ENCODE results near the gene LRRC63. TPM values are rescaled to one million over a fixed set of nuclear protein-coding genes. Genes with fewer than 3 reads are reported as not detected.
"Not testable (repeated sequence)": the region's sequence is repeated elsewhere in the genome, so short reads cannot be mapped to it uniquely, and the experiment has no call there.

The LRRC63 gene
- total RNA-seq, 4 donors from 2014 or later = 1.0 TPM; not detected in 3

DNA sequence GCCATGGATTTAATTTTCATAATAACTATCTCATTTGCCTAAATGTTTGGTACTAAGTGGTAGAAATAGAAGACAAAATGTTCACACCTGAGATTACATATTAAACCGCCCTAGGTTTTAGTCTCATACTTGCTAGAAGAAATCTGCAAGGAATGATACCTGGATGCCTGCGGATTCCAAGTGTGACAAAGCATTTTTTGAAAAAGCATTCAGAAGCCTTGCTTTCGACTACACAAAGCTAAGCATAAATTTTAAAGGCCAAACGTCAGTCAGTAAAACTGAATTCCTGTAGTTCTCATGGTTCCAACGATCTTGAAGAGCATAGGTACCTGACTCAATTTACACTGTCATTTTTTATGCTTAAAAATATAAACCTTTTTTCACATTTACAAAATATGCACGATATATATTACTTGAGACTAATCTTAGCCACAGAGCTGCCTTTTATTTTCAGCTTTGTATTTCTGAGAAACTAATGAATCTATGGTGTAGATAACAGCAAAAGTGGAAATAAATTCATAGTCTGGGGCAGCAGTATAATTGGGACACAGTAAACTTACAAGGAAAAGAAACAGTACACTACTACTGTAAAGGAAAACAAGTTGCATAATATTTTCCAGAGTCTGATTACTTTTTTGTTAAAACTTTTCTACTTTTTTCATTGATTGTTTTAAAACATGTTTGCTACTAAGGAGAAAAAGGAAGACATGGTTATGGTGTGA, 1.2 kb upstream of the LRRC63 start:
- ATAC-seq (ENCODE audit: low FRiP score) (no peak), DNase-seq (ENCODE audit: low spot score) (no peak)
- TF ChIP-seq CTCF (IDR thresholded peaks at IDR 0.05) = no peak

DNA sequence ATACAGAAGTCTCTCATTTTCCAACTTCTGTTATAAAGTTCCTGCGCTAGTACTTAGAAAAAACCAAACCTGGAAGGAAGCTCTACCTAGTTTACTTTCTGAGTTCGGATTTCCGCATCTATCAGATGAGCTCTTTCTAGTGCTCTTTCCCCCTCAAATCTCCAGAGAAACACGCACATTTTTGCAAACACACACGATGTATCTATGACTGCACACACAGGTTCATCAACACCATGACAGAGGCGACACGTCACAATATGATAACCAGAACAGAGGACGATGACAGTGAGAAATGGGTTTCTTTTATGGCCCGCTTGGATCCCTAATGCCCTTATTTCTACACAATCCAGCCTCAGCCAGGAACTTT, 629 bp upstream of the LRRC63 start:
- TF ChIP-seq CTCF (IDR thresholded peaks at IDR 0.05) = no peak
- DNase-seq (ENCODE audit: low spot score) (no peak), ATAC-seq (ENCODE audit: low FRiP score) (peak; percentile 47)

GRCh38 chr13:46213242-46213641, 1.5 kb downstream of the LRRC63 start:
- TF ChIP-seq CTCF (IDR thresholded peaks at IDR 0.05) = no peak
- DNase-seq (ENCODE audit: low spot score) (no peak), ATAC-seq (ENCODE audit: low FRiP score) (no peak)

DNA sequence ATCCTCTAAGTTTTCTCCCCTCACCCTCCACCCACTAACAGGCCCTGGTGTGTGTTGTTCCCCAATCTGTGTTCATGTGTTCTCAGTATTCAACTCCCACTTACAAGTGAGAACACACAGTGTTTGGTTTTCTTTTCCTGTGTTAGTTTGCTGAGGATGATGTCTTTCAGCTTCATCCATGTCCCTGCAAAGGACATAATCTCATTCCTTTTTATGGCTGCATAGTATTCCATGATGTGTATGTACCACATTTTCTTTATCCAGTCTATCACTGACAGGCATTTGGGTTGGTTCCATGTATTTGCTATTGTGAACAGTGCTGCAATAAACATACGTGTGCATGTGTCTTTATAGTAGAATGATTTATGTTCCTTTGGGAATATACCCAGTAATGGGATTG, 3.0 kb downstream of the LRRC63 start:
- ATAC-seq (ENCODE audit: low FRiP score); DNase-seq (ENCODE audit: low spot score): not testable (repeated sequence)

GRCh38 chr13:46220234-46220633, 8.5 kb downstream of the LRRC63 start:
- DNase-seq (ENCODE audit: low spot score); ATAC-seq (ENCODE audit: low FRiP score): not testable (repeated sequence)

- no peak for ATAC-seq (ENCODE audit: low FRiP score)
These were observed 17.5 kb downstream of the LRRC63 start for GRCh38 chr13:46229251-46229650.

GRCh38 chr13:46232281-46232680, 20.6 kb downstream of the LRRC63 start:
- DNase-seq (ENCODE audit: low spot score) (no peak), ATAC-seq (ENCODE audit: low FRiP score) (no peak)
- no peak for TF ChIP-seq CTCF (IDR thresholded peaks at IDR 0.05)

More at GRCh38 chr13:46229251-46229650, 17.5 kb downstream of the LRRC63 start:
- DNase-seq (ENCODE audit: low spot score) = no peak
- no peak for TF ChIP-seq CTCF (IDR thresholded peaks at IDR 0.05)

DNA sequence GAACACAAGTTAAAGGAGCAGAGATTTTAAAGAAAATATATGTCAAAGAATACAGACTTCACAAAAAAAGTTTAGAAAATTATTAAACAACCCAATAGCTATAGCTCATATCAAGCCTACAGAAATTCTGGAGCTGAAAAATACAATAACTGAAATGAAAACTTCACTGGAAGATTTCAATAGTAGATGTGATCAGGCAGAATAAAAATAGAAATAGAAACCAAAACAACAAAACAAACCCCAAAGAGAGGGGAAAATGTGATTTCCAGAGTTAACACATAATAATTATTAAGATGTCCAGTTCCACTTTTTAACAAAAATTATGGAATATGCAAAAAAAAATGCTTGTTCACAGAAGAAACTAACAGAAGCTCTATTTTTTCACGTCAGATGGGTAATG, 23.6 kb downstream of the LRRC63 start:
- DNase-seq (ENCODE audit: low spot score) (no peak), ATAC-seq (ENCODE audit: low FRiP score) (no peak)
- no peak for TF ChIP-seq CTCF (IDR thresholded peaks at IDR 0.05)
